K562 (cell line): ENCODE measurements around the gene KANK2. TPM values are rescaled to one million over a fixed set of nuclear protein-coding genes. Genes with fewer than 3 reads are reported as not detected.

ENCODE experiments used
- EP400 ChIP-seq: fragments of 450-650 bp; IDR thresholded peaks from 2 replicates; pipeline ENCODE4 v1.6.1; 2017; ENCODE audit warnings: antibody characterized with exemption, mild to moderate bottlenecking, moderate library complexity
- FIP1L1 ChIP-seq: fragments of 200-400 bp; formaldehyde crosslinking; IDR thresholded peaks from 2 replicates; pipeline ENCODE4 v1.6.1; 2018; ENCODE audit warnings: mild to moderate bottlenecking, low read depth, low read length; ENCODE audit not compliant: poor library complexity, severe bottlenecking
- HDAC6 ChIP-seq: IDR thresholded peaks from 2 replicates; pipeline ENCODE4 v1.6.1; 2012; ENCODE audit warnings: low read depth, mild to moderate bottlenecking, control low read depth, inconsistent platforms, low read length, moderate library complexity
- JUNB ChIP-seq: fragments of 450-650 bp; formaldehyde crosslinking; conservative IDR thresholded peaks from 2 replicates; pipeline ENCODE4 v1.4.0; 2020; ENCODE audit warnings: mild to moderate bottlenecking
- MCM7 ChIP-seq, 2 experiments: fragments of 450-650 bp; IDR thresholded peaks; 2 replicates each; pipeline ENCODE4 v1.6.1; 2016 to 2018
- MYNN ChIP-seq, 2 experiments: sonication (generic); formaldehyde crosslinking in 1 of 2; IDR thresholded peaks; 2 replicates each; pipeline versions ENCODE4 v1.5.0 to v1.6.1; 2016 to 2020; ENCODE audit warnings: antibody characterized with exemption in 1 of 2, missing genetic modification reagents in 1 of 2
- POLR2H ChIP-seq: IDR thresholded peaks from 2 replicates; pipeline ENCODE4 v1.6.1; 2016; ENCODE audit warnings: missing genetic modification characterization, low read depth, mild to moderate bottlenecking, control low read depth, missing compliant biosample characterization, moderate library complexity
- SMAD3 ChIP-seq: fragments of 450-650 bp; formaldehyde crosslinking; conservative IDR thresholded peaks from 2 replicates; pipeline ENCODE4 v1.4.0; 2020; ENCODE audit warnings: mild to moderate bottlenecking
- SNIP1 ChIP-seq: fragments of 450-650 bp; IDR thresholded peaks from 2 replicates; pipeline ENCODE4 v1.7.1; 2017; ENCODE audit warnings: low read depth, mild to moderate bottlenecking
- SRF ChIP-seq, 2 experiments: fragments of 250-450, 450-650 bp in 1 of 2; sonication (Bioruptor Pico) in 1 of 2; sonication (generic) in 1 of 2; formaldehyde crosslinking; IDR thresholded peaks; 2 replicates each; pipeline versions ENCODE4 v1.5.0 to v1.5.1; 2020 to 2022; ENCODE audit warnings: mild to moderate bottlenecking in 1 of 2, missing genetic modification reagents in 1 of 2
- ZBTB7A ChIP-seq: IDR thresholded peaks from 2 replicates; pipeline ENCODE4 v1.6.1; 2011; ENCODE audit warnings: low read depth, mild to moderate bottlenecking, low read length, moderate library complexity, borderline replicate concordance; ENCODE audit not compliant: control insufficient read depth
- ZNF316 ChIP-seq: fragments of 450-650 bp; IDR thresholded peaks from 2 replicates; pipeline ENCODE4 v1.6.1; 2016
- ZNF347 ChIP-seq: fragments of 450-650 bp; formaldehyde crosslinking; IDR thresholded peaks from 2 replicates; pipeline ENCODE4 v1.4.0; 2020; ENCODE audit warnings: low read depth, mild to moderate bottlenecking, moderate library complexity
- ZNF778 ChIP-seq: fragments of 450-650 bp; formaldehyde crosslinking; IDR thresholded peaks from 2 replicates; pipeline ENCODE4 v1.4.0; 2020; ENCODE audit warnings: mild to moderate bottlenecking, moderate library complexity
- polyA plus RNA-seq, 8 experiments: library from polyadenylated mRNA; depleted of rRNA in 4 of 8; stranded (reverse) in 5 of 8; unstranded in 3 of 8; fragments of >200 nt; fragmentation: Nextera tagmentation in 2 of 8; fragmentation: Illumina TruSeq in 1 of 8; extraction: Ambion mirVana in 2 of 8; extraction: Trizol in 1 of 8; gene quantifications; 2 replicates each; pipeline versions ENCODE4 v1.2.1 to v1.2.3, GENCODE V29; 2011 to 2014; ENCODE audit warnings: inconsistent platforms in 1 of 8, missing spikeins in 1 of 8
- total RNA-seq, 7 experiments: library from RNA; depleted of rRNA in 6 of 7; stranded (reverse); fragments of >200 nt in 6 of 7; fragmentation: Illumina TruSeq in 2 of 7; extraction: Trizol in 2 of 7; gene quantifications; 2 replicates each; pipeline versions ENCODE4 v1.2.1 to v1.2.3, GENCODE V29; 2011 to 2021; ENCODE audit warnings: low replicate concordance in 1 of 7
- TF ChIP-seq, protein P1 (sequence below): IDR thresholded peaks from 2 replicates; pipeline ENCODE4 v1.6.1; 2011; ENCODE audit warnings: borderline replicate concordance, low read depth, mild to moderate bottlenecking, moderate library complexity, low read length; ENCODE audit not compliant: insufficient read depth, poor library complexity, severe bottlenecking
- TF ChIP-seq, protein P2 (sequence below): fragments of 250-450 bp; sonication (Bioruptor Pico); IDR thresholded peaks from 2 replicates; pipeline ENCODE4 v1.5.0; 2020; ENCODE audit warnings: mild to moderate bottlenecking, borderline replicate concordance

The KANK2 gene
- total and polyA plus RNA-seq, 9 of the 15 experiments (the other 6 are each of a cell fraction or from before 2014, with no cell fraction given): 4.4 to 47.8 (median 21.3) TPM

GRCh38 chr19:11125994-11126685 lies 71.2 kb downstream of the KANK2 start (continued):
- no peak for TF ChIP-seq HDAC6
- no peak for TF ChIP-seq ZNF778
- TF ChIP-seq SRF (CRISPR knock-in tag; IDR thresholded peaks at IDR 0.05): peak in 1 of 2 experiments; percentile 85; a peak in 1 of 4 replicates
- no peak for TF ChIP-seq FIP1L1
- no peak for TF ChIP-seq EP400
- no peak for TF ChIP-seq POLR2H (tag)
- TF ChIP-seq ZBTB7A: no peak
- TF ChIP-seq MCM7 (IDR thresholded peaks at IDR 0.05): no peak
- TF ChIP-seq ZNF316: peak; percentile 89
- TF ChIP-seq SMAD3 (CRISPR knock-in tag): no peak
- no peak for TF ChIP-seq ZNF347 (CRISPR knock-in tag)
- no peak for TF ChIP-seq SNIP1
- TF ChIP-seq JUNB (CRISPR knock-in tag): no peak
- TF ChIP-seq MYNN (IDR thresholded peaks at IDR 0.05): no peak
- no peak for TF ChIP-seq MYNN (CRISPR knock-in tag; IDR thresholded peaks at IDR 0.05)
- TF ChIP-seq, protein P1, sequence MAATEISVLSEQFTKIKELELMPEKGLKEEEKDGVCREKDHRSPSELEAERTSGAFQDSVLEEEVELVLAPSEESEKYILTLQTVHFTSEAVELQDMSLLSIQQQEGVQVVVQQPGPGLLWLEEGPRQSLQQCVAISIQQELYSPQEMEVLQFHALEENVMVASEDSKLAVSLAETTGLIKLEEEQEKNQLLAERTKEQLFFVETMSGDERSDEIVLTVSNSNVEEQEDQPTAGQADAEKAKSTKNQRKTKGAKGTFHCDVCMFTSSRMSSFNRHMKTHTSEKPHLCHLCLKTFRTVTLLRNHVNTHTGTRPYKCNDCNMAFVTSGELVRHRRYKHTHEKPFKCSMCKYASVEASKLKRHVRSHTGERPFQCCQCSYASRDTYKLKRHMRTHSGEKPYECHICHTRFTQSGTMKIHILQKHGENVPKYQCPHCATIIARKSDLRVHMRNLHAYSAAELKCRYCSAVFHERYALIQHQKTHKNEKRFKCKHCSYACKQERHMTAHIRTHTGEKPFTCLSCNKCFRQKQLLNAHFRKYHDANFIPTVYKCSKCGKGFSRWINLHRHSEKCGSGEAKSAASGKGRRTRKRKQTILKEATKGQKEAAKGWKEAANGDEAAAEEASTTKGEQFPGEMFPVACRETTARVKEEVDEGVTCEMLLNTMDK: peak; percentile 76
- TF ChIP-seq, protein P2, sequence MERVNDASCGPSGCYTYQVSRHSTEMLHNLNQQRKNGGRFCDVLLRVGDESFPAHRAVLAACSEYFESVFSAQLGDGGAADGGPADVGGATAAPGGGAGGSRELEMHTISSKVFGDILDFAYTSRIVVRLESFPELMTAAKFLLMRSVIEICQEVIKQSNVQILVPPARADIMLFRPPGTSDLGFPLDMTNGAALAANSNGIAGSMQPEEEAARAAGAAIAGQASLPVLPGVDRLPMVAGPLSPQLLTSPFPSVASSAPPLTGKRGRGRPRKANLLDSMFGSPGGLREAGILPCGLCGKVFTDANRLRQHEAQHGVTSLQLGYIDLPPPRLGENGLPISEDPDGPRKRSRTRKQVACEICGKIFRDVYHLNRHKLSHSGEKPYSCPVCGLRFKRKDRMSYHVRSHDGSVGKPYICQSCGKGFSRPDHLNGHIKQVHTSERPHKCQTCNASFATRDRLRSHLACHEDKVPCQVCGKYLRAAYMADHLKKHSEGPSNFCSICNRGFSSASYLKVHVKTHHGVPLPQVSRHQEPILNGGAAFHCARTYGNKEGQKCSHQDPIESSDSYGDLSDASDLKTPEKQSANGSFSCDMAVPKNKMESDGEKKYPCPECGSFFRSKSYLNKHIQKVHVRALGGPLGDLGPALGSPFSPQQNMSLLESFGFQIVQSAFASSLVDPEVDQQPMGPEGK: no peak
- TF ChIP-seq, all 486 proteins: peak for 27
